ENCODE results near the gene ERRFI1. TPM values are rescaled to one million over a fixed set of nuclear protein-coding genes. Genes with fewer than 3 reads are reported as not detected.

Gene ERRFI1
- total and polyA plus RNA-seq, 10 of the 15 experiments (the other 5 are each of a cell fraction or from before 2014, with no cell fraction given): 0.90 to 6.5 (median 3.1) TPM

- H3K27me3 ChIP-seq (replicated peaks in 1 of 2; ENCODE audit: control insufficient read depth in 2 of 2, insufficient read depth in 2 of 2, low read length in 1 of 2): no peaks in the 10 kb centered on the region
- intact Hi-C loops (cut with micrococcal nuclease; ENCODE audit: unreplicated experiment) (no loop called here), in situ Hi-C loops (cut with MboI) (no loop called here)
- no peak for TF ChIP-seq PRDM15 (CRISPR knock-in tag; IDR thresholded peaks at IDR 0.05)
- TF ChIP-seq MAX (IDR thresholded peaks at IDR 0.05; ENCODE audit: low read depth, low read length): no peak
- TF ChIP-seq YBX1 (IDR thresholded peaks at IDR 0.05): no peak
- no peak for TF ChIP-seq CEBPZ (IDR thresholded peaks at IDR 0.05; ENCODE audit: low read depth, low read length)
- TF ChIP-seq CBFB (IDR thresholded peaks at IDR 0.05; ENCODE audit: low read depth): no peak
- no peak for TF ChIP-seq MXI1 (IDR thresholded peaks at IDR 0.05; ENCODE audit: low read depth, low read length)
- TF ChIP-seq CREB1 (IDR thresholded peaks at IDR 0.05; ENCODE audit: low read depth): no peak
- no peak for TF ChIP-seq USF1 (IDR thresholded peaks at IDR 0.05; ENCODE audit: borderline replicate concordance, extremely low read length, insufficient read depth, low read depth, low read length)
- TF ChIP-seq IRF3 (IDR thresholded peaks at IDR 0.05): no peak
- no peak for TF ChIP-seq RAD51 (IDR thresholded peaks at IDR 0.05)
- CTCF ChIA-PET: interaction anchor here (1.1 kb wide), 1 partner anchor 46 kb away, joined by 3 read pairs; no protein-coding TSS in a partner anchor
- no peak for ATAC-seq
- H3K4me2 ChIP-seq (ENCODE audit: control insufficient read depth, insufficient read depth): no peak overlapping the region
- FAIRE-seq: no peak
- no peaks in the 10 kb centered on the region for H3K4me1 ChIP-seq (ENCODE audit: control insufficient read depth, insufficient read depth, low read length)
- H2AFZ ChIP-seq (ENCODE audit: control insufficient read depth, low read depth, low read length): peak overlapping the region; percentile 37
- WGBS (ENCODE audit: insufficient coverage, insufficient replicate concordance, low lambda C conversion rate, missing lambda C conversion rate): 46% methylated on average over 11 of the region's 11 CpGs
- no peaks in the 10 kb centered on the region; the same call in 2 of the 3 replicates for H3K9me3 ChIP-seq (replicated peaks; ENCODE audit: control insufficient read depth, insufficient read depth, low read length)
- SMC1A ChIA-PET (ENCODE audit: uncharacterized antibody, unreplicated experiment): no interaction called here
- H3K4me3 ChIP-seq: no peak overlapping the region
- no peak overlapping the region for H3K27ac ChIP-seq (ENCODE audit: control insufficient read depth, insufficient read depth)
- H3K79me2 ChIP-seq (ENCODE audit: control insufficient read depth, insufficient read depth, low read length): no peaks in the 10 kb centered on the region
- RAD21 ChIA-PET (ENCODE audit: unreplicated experiment): no interaction called here
- no peaks in the 10 kb centered on the region for H3K36me3 ChIP-seq (ENCODE audit: control insufficient read depth in 2 of 2, insufficient read depth in 2 of 2, low read length in 1 of 2)
- no peaks in the 10 kb centered on the region for H4K20me1 ChIP-seq (ENCODE audit: control insufficient read depth, insufficient read depth)
- no peak for DNase-seq (ENCODE audit: low read depth, low spot score)
- POLR2A ChIA-PET: interaction anchor here (0.6 kb wide), 1 partner anchor 207 kb away, joined by 4 read pairs; no protein-coding TSS in a partner anchor
- BruUV-seq (replicated peaks): no TSS peak
- H3K9ac ChIP-seq (ENCODE audit: control insufficient read depth, insufficient read depth, low read length): no peak overlapping the region
Observed at GRCh38 chr1:8061673-8062386, 35.7 kb upstream of the ERRFI1 start.

Measured in GM12878 (cell line).